Common myeloid progenitor, CD34-positive (primary cell): ENCODE results near the gene RFTN2.
"Not testable (repeated sequence)": the region's sequence is repeated elsewhere in the genome, so short reads cannot be mapped to it uniquely, and the experiment has no call there.

Source experiments
- CTCF ChIA-PET: fragments of 350-600 bp; sonication (Branson Sonifier 250); formaldehyde crosslinking; loops from one replicate; lab custom pipeline; 2021; ENCODE audit warnings: antibody characterized with exemption; lab: Charles Lee
- POLR2A ChIA-PET: fragments of 350-600 bp; sonication (Branson Sonifier 250); formaldehyde crosslinking; loops from one replicate; lab custom pipeline; 2021; ENCODE audit warnings: antibody characterized with exemption; lab: Charles Lee
- DNase-seq, 3 donors: peaks; one replicate each; pipeline versions ENCODE4 v3.0.0 to v3.0.0-alpha.2; 2013
- H3K27ac ChIP-seq, 2 experiments: 1 replicate in 1 of 2; 2 replicates in 1 of 2; pipeline ENCODE4 v1.7.0; 2013; ENCODE audit warnings: inconsistent platforms in 2 of 2, low read length in 2 of 2, mild to moderate bottlenecking in 2 of 2, low read depth in 1 of 2, moderate library complexity in 1 of 2; ENCODE audit not compliant: severe bottlenecking in 2 of 2, insufficient read depth in 1 of 2, poor library complexity in 1 of 2
- H3K27me3 ChIP-seq, 5 experiments: replicated peaks in 2 of 5; 1 replicate in 3 of 5; 2 replicates in 2 of 5; pipeline versions ENCODE4 v1.6.1 to v1.7.0; 2013; ENCODE audit warnings: low read length in 4 of 5, mild to moderate bottlenecking in 2 of 5, moderate library complexity in 2 of 5, inconsistent platforms in 1 of 5; ENCODE audit not compliant: insufficient read depth in 5 of 5, control insufficient read depth in 4 of 5
- H3K36me3 ChIP-seq, 4 experiments: 1 replicate in 2 of 4; 2 replicates in 2 of 4; pipeline versions ENCODE4 v1.6.1 to v1.7.0; 2013; ENCODE audit warnings: low read length in 3 of 4, control low read depth in 1 of 4, mild to moderate bottlenecking in 1 of 4; ENCODE audit not compliant: control insufficient read depth in 4 of 4, insufficient read depth in 4 of 4
- H3K4me1 ChIP-seq, 4 experiments: 1 replicate in 3 of 4; 2 replicates in 1 of 4; pipeline versions ENCODE4 v1.6.1 to v1.7.1; 2013; ENCODE audit warnings: low read length in 3 of 4, mild to moderate bottlenecking in 3 of 4, control low read depth in 1 of 4, inconsistent platforms in 1 of 4, moderate library complexity in 1 of 4; ENCODE audit not compliant: control insufficient read depth in 4 of 4, insufficient read depth in 4 of 4; ENCODE audit errors: control extremely low read depth in 1 of 4
- H3K4me3 ChIP-seq, 7 experiments: 1 replicate in 4 of 7; 2 replicates in 3 of 7; pipeline versions ENCODE4 v1.5.1 to v1.7.0; 2013; ENCODE audit warnings: mild to moderate bottlenecking in 7 of 7, low read length in 6 of 7, moderate library complexity in 6 of 7, inconsistent platforms in 2 of 7, low read depth in 2 of 7, control low read depth in 1 of 7; ENCODE audit not compliant: insufficient read depth in 4 of 7, control insufficient read depth in 1 of 7; ENCODE audit errors: extremely low read depth in 1 of 7
- H3K9me3 ChIP-seq, 5 experiments: 1 replicate in 4 of 5; 2 replicates in 1 of 5; pipeline versions ENCODE4 v1.6.1 to v1.7.1; 2013; ENCODE audit warnings: low read length in 4 of 5, mild to moderate bottlenecking in 2 of 5, inconsistent platforms in 1 of 5, low read depth in 1 of 5, moderate library complexity in 1 of 5; ENCODE audit not compliant: control insufficient read depth in 4 of 5, insufficient read depth in 2 of 5; ENCODE audit errors: control extremely low read depth in 1 of 5
- WGBS: methylation state at CpG from one replicate; pipeline ENCODE4 v1.1.5; 2013; ENCODE audit not compliant: insufficient coverage; 5-methylcytosine and 5-hydroxymethylcytosine counted together

RFTN2 gene

GRCh38 chr2:197556456-197556855 is 118.9 kb downstream of the RFTN2 start:
- Histone ChIP-seq H3K36me3 (peaks cover 7 to 29% (median 15%) of the 10 kb centered on the region in 4 experiments), H3K4me3 (no peak overlapping the region), H3K27ac (no peak overlapping the region), H3K9me3 (no peaks in the 10 kb centered on the region), H3K27me3 (no peaks in the 10 kb centered on the region), H3K4me1 (no peaks in the 10 kb centered on the region)
- ChIA-PET CTCF (no interaction called here), POLR2A (no interaction called here)
- 11% methylated on average over 1 of the region's 1 CpG for WGBS
- DNase-seq: peak; percentile 1 to 24 (median 10)

- Histone ChIP-seq H3K36me3 (peaks cover 4 to 35% (median 19%) of the 10 kb centered on the region in 4 experiments), H3K9me3 (no peaks in the 10 kb centered on the region), H3K27me3 (no peaks in the 10 kb centered on the region), H3K4me1 (no peaks in the 10 kb centered on the region), H3K27ac (peak overlapping the region in 1 of 2 experiments; percentile 14), H3K4me3 (no peak overlapping the region)
- POLR2A ChIA-PET: no interaction called here
- no peak for DNase-seq
- CTCF ChIA-PET: no interaction called here
These were observed 119.9 kb downstream of the RFTN2 start for GRCh38 chr2:197555467-197555866.

- H3K4me1 ChIP-seq, POLR2A ChIA-PET, H3K9me3 ChIP-seq, CTCF ChIA-PET, DNase-seq, H3K4me3 ChIP-seq, H3K27ac ChIP-seq, H3K27me3 ChIP-seq: not testable (repeated sequence)
- peaks cover 10 to 44% (median 23%) of the 10 kb centered on the region in 4 experiments for H3K36me3 ChIP-seq
- 100% methylated on average over 2 of the region's 2 CpGs for WGBS
These were observed 124.1 kb downstream of the RFTN2 start for GRCh38 chr2:197551260-197551659.

GRCh38 chr2:197548582-197548981 is 126.8 kb downstream of the RFTN2 start:
- Histone ChIP-seq H3K27me3 (no peaks in the 10 kb centered on the region), H3K36me3 (peaks cover 11 to 50% (median 29%) of the 10 kb centered on the region in 4 experiments), H3K9me3 (no peaks in the 10 kb centered on the region), H3K4me3 (no peak overlapping the region), H3K4me1 (no peaks in the 10 kb centered on the region), H3K27ac (no peak overlapping the region)
- 90% methylated on average over 3 of the region's 5 CpGs for WGBS
- ChIA-PET POLR2A (no interaction called here), CTCF (no interaction called here)
- no peak for DNase-seq

- WGBS: 94% methylated on average over 4 of the region's 5 CpGs
- Histone ChIP-seq H3K27ac (no peak overlapping the region), H3K4me3 (no peak overlapping the region), H3K36me3 (peaks cover 23 to 57% (median 37%) of the 10 kb centered on the region in 4 experiments), H3K9me3 (no peaks in the 10 kb centered on the region), H3K27me3 (no peaks in the 10 kb centered on the region), H3K4me1 (no peaks in the 10 kb centered on the region)
- no peak for DNase-seq
- CTCF ChIA-PET: no interaction called here
- POLR2A ChIA-PET: no interaction called here
These were observed 128.1 kb downstream of the RFTN2 start for GRCh38 chr2:197547163-197547900.

GRCh38 chr2:197543206-197543605 is 132.2 kb downstream of the RFTN2 start:
- no peaks in the 10 kb centered on the region for H3K9me3 ChIP-seq
- no peak for DNase-seq
- H3K27ac ChIP-seq: no peak overlapping the region
- H3K4me1 ChIP-seq: no peaks in the 10 kb centered on the region
- CTCF ChIA-PET: interaction anchor here (0.6 kb wide), 1 partner anchor 17 kb away, joined by 3 read pairs; no protein-coding TSS in a partner anchor
- POLR2A ChIA-PET: no interaction called here
- H3K4me3 ChIP-seq: no peak overlapping the region
- H3K27me3 ChIP-seq: no peaks in the 10 kb centered on the region
- WGBS: no CpG with 5 or more reads among the region's 3 CpGs
- H3K36me3 ChIP-seq: peaks cover 24 to 58% (median 39%) of the 10 kb centered on the region in 4 experiments

- Histone ChIP-seq H3K9me3 (no peaks in the 10 kb centered on the region), H3K36me3 (peaks cover 26 to 67% (median 45%) of the 10 kb centered on the region in 4 experiments), H3K27me3 (no peaks in the 10 kb centered on the region), H3K4me3 (no peak overlapping the region), H3K27ac (no peak overlapping the region), H3K4me1 (no peaks in the 10 kb centered on the region)
- WGBS: no CpG with 5 or more reads among the region's 1 CpG
- DNase-seq: no peak
- POLR2A ChIA-PET: no interaction called here
- CTCF ChIA-PET: interaction anchor here (0.7 to 1.4 kb wide), 3 partner anchors 14 to 86 kb away, joined by 3 to 4 read pairs (median 3); partner anchors contain the start of gene COQ10B
These were observed 135.7 kb downstream of the RFTN2 start for GRCh38 chr2:197539734-197540133.
